GM18502 (cell line): ENCODE data around the gene MADD.

ENCODE experiments used
- ATAC-seq: cut with Tn5 transposase; IDR thresholded peaks from one replicate; pipeline ENCODE4 v1.9.1; 2021; ENCODE audit warnings: mild to moderate bottlenecking; ENCODE audit not compliant: unreplicated experiment, poor library complexity

MADD gene

GRCh38 chr11:47272706-47273105 is 2.8 kb downstream of the MADD start:
- no peak for ATAC-seq

- no peak for ATAC-seq
These were observed 4.7 kb downstream of the MADD start for GRCh38 chr11:47274495-47275235.

GRCh38 chr11:47276923-47277322 is 7.0 kb downstream of the MADD start:
- ATAC-seq, result no peak

- ATAC-seq, result no peak
These were observed 8.1 kb downstream of the MADD start for GRCh38 chr11:47278058-47278457.

- ATAC-seq, result no peak
These were observed 8.8 kb downstream of the MADD start for GRCh38 chr11:47278769-47279168.

GRCh38 chr11:47280099-47280498 is 10.2 kb downstream of the MADD start:
- no peak for ATAC-seq

- no peak for ATAC-seq
These were observed 10.9 kb downstream of the MADD start for GRCh38 chr11:47280860-47281259.

- ATAC-seq, result no peak
These were observed 12.5 kb downstream of the MADD start for GRCh38 chr11:47282462-47282861.

GRCh38 chr11:47284151-47284550 is 14.2 kb downstream of the MADD start:
- ATAC-seq, result no peak

GRCh38 chr11:47285969-47286770 is 16.2 kb downstream of the MADD start:
- no peak for ATAC-seq

- no peak for ATAC-seq
These were observed 18.1 kb downstream of the MADD start for GRCh38 chr11:47288066-47288465.

GRCh38 chr11:47289856-47290255 is 19.9 kb downstream of the MADD start:
- ATAC-seq, result no peak

GRCh38 chr11:47295385-47295784 is 25.5 kb downstream of the MADD start:
- ATAC-seq, result no peak

GRCh38 chr11:47296045-47296444 is 26.1 kb downstream of the MADD start:
- no peak for ATAC-seq

GRCh38 chr11:47299078-47299477 is 29.1 kb downstream of the MADD start:
- ATAC-seq, result no peak

GRCh38 chr11:47302853-47303252 is 32.9 kb downstream of the MADD start:
- ATAC-seq, result no peak

GRCh38 chr11:47305734-47306483 is 36.0 kb downstream of the MADD start:
- ATAC-seq, result no peak

- no peak for ATAC-seq
These were observed 36.5 kb downstream of the MADD start for GRCh38 chr11:47306484-47306844.

- no peak for ATAC-seq
These were observed 38.3 kb downstream of the MADD start for GRCh38 chr11:47308050-47308823.

GRCh38 chr11:47314992-47315391 is 45.1 kb downstream of the MADD start:
- no peak for ATAC-seq
